NCI-H2171 treated with DMSO at 0.1 percent for 48 hours (cell line): Measurements from ENCODE around the gene CGREF1.
"Not testable (repeated sequence)": the region's sequence is repeated elsewhere in the genome, so short reads cannot be mapped to it uniquely, and the experiment has no call there.

ENCODE experiments used
- DNase-seq: peaks from one replicate; lab custom pipeline; 2025; lab: John Stamatoyannopoulos, UW

CGREF1 gene

GRCh38 chr2:27088634-27089033, 30.3 kb downstream of the CGREF1 start:
- DNase-seq = no peak

DNA sequence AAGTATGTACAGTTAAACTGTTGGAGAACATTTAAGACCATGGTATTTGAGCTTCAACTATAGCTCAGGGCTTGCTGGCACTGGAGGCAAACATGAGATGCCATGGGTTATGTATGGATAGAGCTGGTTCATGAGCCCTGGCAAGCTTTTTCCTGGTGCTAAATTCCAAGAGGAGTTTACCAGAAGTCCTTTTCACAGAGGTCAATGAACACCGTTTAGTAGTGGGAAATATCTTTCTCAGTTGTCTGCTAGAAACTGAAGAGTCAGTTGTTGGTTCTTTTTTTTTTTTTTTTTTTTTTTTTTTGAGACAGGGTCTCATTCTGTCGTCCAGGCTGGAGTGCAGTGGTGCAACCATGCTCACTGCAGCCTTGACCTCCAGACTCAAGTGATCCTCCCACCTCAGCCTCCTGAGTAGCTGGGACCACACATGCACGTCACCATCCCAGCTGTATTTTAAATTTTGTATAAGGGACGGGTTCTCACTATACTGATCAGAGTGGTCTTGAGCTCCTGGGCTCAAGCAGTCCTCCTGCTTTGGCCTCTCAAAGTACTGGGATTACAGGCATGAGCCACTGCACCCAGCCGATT, 31.0 kb downstream of the CGREF1 start:
- no peak for DNase-seq

- DNase-seq = peak; percentile 79
These were observed 32.0 kb downstream of the CGREF1 start, which contains the start of gene KHK for GRCh38 chr2:27086724-27087593. KHK (plus strand) TSS chr2:27086772; CDS start chr2:27087260, 488 bp downstream.

- peak; percentile 96 for DNase-seq
These were observed 32.7 kb downstream of the CGREF1 start for GRCh38 chr2:27086090-27086723.

DNA sequence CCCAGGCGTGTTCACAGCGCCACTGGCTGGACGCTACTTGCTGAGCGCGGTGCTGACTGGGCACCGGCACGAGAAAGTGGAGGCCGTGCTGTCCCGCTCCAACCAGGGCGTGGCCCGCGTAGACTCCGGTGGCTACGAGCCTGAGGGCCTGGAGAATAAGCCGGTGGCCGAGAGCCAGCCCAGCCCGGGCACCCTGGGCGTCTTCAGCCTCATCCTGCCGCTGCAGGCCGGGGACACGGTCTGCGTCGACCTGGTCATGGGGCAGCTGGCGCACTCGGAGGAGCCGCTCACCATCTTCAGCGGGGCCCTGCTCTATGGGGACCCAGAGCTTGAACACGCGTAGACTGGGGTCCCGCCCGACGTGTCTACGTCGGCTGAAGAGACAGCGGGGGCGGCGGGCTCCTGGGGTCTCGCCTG, 33.2 kb downstream of the CGREF1 start:
- peak; percentile 49 for DNase-seq

DNA sequence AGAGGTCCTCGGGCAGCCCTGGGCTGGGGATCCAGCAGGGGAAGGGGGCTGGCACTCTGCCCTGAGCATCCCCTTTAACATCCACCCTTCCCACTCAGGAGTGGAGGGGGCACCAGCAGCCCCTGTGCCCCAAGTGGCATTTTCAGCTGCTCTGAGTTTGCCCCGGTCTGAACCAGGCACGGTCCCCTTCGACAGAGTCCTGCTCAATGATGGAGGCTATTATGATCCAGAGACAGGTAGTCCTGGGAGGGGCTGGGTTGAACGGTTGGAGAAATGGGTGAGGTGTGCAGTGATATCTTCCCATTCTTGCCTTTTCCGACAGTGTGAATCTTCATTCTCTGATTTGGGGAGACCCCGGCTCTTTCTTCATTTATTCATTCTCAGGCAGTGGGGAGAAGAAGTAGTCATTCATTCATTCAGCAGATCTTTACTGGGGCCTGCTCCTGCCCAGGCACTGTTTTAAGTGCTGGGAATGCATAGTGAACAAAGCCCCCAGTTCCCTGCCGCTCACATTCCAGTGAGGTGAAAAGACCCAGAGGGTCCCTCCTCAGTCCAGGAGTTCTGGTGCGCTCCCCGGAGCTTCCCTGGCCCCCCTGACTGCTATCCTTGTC, 33.8 kb downstream of the CGREF1 start:
- no peak for DNase-seq

- DNase-seq = no peak
These were observed 34.4 kb downstream of the CGREF1 start for GRCh38 chr2:27084297-27085061.

DNA sequence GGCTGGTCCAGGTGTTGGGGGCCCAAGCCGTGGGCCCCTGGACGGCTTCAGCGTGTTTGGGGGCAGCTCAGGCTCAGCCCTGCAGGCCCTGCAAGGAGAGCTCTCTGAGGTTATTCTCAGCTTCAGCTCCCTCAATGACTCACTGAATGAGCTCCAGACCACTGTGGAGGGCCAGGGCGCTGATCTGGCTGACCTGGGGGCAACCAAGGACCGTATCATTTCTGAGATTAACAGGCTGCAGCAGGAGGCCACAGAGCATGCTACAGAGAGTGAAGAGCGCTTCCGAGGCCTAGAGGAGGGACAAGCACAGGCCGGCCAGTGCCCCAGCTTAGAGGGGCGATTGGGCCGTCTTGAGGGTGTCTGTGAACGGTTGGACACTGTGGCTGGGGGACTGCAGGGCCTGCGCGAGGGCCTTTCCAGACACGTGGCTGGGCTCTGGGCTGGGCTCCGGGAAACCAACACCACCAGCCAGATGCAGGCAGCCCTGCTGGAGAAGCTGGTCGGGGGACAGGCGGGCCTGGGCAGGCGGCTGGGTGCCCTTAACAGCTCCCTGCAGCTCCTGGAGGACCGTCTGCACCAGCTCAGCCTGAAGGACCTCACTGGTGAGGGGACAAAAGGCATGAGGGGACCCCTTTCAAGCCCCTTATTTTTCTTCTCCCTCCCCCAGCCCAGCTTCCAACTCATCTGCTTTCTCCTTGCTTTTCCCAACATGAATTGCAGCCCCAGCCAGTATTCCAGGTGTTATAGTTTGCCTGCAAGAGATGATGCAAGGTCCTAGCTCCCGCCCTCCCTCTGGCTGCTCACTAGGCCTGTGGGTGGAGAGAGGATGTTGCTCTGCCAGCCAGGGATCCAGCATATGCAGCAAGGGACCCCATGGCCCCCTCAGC, 35.3 kb downstream of the CGREF1 start:
- peak; percentile 24 for DNase-seq

DNA sequence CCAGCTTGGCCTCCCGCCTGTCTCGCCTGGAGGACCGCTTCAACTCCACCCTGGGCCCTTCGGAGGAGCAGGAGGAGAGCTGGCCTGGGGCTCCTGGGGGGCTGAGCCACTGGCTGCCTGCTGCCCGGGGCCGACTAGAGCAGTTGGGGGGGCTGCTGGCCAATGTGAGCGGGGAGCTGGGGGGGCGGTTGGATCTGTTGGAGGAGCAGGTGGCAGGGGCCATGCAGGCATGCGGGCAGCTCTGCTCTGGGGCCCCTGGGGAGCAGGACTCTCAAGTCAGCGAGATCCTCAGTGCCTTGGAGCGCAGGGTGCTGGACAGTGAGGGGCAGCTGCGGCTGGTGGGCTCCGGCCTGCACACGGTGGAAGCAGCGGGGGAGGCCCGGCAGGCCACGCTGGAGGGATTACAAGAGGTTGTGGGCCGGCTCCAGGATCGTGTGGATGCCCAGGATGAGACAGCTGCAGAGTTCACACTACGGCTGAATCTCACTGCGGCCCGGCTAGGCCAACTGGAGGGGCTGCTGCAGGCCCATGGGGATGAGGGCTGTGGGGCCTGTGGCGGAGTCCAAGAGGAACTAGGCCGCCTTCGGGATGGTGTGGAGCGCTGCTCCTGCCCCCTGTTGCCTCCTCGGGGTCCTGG, 36.0 kb downstream of the CGREF1 start:
- DNase-seq = no peak

DNA sequence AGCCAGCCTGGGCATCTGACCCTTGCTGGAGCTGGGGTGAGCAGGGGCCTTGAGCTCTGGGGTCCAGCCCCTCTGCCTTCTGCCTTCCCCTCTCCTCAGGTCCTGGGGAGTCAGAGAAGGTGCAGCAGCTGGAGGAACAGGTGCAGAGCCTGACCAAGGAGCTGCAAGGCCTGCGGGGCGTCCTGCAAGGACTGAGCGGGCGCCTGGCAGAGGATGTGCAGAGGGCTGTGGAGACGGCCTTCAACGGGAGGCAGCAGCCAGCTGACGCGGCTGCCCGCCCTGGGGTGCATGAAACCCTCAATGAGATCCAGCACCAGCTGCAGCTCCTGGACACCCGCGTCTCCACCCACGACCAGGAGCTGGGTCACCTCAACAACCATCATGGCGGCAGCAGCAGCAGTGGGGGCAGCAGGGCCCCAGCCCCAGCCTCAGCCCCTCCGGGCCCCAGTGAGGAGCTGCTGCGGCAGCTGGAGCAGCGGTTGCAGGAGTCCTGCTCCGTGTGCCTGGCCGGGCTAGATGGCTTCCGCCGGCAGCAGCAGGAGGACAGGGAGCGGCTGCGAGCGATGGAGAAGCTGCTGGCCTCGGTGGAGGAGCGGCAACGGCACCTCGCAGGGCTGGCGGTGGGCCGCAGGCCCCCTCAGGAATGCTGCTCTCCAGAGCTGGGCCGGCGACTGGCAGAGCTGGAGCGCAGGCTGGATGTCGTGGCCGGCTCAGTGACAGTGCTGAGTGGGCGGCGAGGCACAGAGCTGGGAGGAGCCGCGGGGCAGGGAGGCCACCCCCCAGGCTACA, 36.8 kb downstream of the CGREF1 start:
- DNase-seq = no peak

- no peak for DNase-seq
These were observed 38.4 kb downstream of the CGREF1 start for GRCh38 chr2:27080603-27080936.

GRCh38 chr2:27080140-27080469, 38.8 kb downstream of the CGREF1 start:
- DNase-seq = no peak

DNA sequence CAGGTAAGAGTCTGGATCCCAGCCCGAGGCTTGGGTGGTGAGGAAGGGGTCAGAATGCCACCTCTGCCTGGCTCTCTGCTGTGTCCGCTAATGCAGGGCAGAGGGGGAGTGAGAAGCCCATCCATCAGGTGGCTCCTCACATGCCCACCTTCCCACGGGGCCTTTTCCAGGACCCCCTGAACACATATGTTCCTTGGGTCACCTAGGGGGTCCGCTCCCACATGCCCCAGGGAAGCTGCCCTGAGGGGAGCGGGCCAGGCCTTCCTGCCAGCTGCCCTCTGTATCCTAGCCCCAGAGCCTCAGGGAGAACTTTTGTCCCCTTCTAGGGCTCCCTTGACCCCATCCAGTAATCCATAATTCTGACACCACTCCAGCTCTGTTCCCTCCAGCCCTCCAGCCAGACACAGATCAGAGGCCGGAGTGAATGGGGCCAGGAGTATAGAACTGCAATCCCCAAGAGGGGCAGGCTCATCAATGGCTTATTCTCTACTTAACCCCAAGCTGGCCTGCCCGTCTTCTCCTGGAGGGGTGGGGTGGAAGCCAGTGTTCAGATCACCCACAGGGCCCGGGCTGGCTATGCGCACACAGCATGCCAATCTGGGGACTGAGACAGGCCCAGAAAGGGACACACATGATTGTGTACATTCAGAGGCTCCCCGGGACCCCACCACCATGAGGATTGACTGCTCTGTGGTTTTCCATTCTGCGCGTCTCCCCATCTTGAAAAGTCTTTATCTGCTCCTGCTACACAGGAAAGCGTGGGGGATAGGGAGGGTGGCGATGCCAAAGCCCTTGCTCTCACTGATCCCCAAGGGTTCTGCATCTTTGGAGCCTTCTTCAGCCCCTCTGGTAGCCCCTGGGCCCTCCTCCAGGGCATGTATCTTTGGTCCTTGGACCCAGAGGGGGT, 39.4 kb downstream of the CGREF1 start:
- no peak for DNase-seq

DNA sequence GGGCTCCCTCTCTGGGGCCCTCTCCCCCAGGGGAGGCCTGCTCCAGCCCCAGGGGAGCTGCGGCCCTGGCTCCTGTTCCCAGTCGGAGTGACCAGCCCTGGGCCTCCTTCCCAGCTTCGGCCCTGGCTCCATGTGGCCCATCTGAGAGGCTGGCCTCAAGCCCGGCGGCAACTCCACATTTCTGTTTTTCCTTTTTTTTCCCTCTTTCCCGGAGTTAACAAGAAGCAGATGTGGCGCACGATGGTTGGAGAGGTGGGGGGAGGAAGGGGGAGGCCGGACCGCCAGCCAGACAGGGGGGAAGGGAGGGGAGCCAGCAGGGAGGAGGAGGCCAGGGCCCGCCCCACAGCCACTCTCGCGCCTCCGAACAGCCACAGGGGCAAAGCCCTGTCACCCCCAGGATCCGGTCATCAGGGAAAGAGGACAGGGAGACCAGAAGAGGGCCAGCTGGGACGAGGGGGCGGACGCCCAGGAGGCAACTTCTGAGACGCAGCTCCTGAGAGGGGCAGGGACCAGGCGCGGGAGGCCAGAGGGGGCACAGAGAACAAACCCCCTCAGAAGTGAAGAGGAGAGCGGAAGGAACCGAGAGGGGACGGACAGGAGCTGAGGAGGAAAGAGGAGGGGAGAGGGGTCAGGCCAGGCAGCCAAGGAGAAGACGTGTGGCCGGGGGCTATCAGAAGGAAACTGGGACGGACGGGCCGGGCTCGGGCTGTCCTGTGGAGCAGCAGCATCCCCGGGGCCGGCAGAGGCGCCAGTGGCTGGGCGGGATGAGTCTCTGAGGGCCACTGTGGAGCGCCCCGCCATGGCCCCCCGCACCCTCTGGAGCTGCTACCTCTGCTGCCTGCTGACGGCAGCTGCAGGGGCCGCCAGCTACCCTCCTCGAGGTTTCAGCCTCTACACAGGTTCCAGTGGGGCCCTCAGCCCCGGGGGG, 40.4 kb downstream of the CGREF1 start, which contains the start of gene EMILIN1:
EMILIN1 (plus strand) TSS at position 349 of the 928 bp plus-strand sequence; CDS start at position 800, 451 bp downstream.
- no peak for DNase-seq

GRCh38 chr2:27077231-27077630, 41.7 kb downstream of the CGREF1 start:
- DNase-seq = no peak

GRCh38 chr2:27076323-27076722, 42.6 kb downstream of the CGREF1 start:
- DNase-seq = no peak

- not testable (repeated sequence) for DNase-seq
These were observed 43.4 kb downstream of the CGREF1 start for GRCh38 chr2:27075566-27075871.
